ENCODE results near the gene SPDYC.
"Not testable (repeated sequence)": the region's sequence is repeated elsewhere in the genome, so short reads cannot be mapped to it uniquely, and the experiment has no call there.

The SPDYC gene

DNA sequence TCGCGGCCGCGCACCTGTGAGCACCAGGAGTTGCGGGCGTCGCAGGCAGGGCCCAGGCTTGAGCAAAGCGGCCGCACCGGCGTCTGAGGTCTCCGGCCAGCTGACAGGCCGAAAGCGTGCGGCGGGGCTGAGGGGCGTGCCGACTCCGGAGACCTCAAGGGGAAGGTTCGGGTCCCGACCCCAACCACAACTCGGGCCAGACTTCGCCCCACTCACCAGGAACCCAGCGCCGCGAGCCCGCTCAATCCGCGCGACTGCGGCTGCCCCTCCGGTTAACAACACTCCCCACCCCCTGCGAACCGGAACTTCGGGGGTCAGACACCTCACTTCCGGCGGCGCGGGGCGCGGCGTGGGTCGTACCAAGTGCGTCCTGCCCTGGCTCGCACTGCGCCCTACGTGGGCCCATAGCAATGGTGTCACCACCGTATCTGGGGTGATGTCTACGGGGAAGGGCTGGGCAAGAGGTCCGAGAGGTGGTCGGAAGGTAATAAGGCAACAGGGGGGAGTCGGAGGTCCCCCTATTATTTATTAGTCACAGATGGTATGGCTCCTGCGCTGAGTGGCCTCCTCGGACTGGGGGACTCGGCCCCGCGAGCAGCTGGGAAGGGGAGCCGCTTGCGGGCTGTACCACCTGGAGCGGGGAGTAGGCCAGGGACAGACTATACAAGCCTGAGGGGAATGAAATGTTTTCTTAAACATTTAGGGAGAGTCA lies 35.6 kb upstream of the SPDYC start, which contains the start of gene SYVN1:
Gene SYVN1, minus strand, starts transcription at position 280 of the 712 bp plus-strand sequence. CDS start 918 bp downstream, outside the sequence.
- DNase-seq (ENCODE audit: low read depth, low spot score): no peak

- DNase-seq (ENCODE audit: low read depth, low spot score): peak; percentile 95
Observed at GRCh38 chr11:65134952-65135632, 34.9 kb upstream of the SPDYC start.

DNA sequence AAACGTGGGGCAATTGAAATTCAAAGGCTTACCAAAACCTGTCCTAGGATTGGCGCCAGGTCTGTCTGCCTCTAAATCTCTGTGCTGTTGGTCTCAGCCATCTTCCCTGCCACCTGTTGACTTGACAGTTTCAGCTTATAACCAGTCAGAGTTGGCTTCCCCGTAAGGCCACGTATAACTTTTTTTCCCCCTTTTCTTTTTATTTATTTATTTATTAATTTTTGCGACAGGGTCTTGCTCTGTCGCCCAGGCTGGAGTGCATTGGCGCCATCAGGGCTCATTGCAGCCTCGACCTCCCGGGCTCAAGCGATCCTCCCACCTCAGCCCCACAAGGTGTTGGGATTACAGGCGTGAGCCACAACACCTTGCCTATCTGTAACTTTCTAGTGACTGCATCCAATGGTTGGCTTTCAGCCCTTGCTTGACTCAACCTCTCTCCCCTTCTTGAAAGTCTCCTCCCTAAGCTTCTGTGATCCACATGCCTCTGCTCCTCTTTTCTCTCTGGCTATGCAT lies 34.3 kb upstream of the SPDYC start:
- no peak for DNase-seq (ENCODE audit: low read depth, low spot score)

DNA sequence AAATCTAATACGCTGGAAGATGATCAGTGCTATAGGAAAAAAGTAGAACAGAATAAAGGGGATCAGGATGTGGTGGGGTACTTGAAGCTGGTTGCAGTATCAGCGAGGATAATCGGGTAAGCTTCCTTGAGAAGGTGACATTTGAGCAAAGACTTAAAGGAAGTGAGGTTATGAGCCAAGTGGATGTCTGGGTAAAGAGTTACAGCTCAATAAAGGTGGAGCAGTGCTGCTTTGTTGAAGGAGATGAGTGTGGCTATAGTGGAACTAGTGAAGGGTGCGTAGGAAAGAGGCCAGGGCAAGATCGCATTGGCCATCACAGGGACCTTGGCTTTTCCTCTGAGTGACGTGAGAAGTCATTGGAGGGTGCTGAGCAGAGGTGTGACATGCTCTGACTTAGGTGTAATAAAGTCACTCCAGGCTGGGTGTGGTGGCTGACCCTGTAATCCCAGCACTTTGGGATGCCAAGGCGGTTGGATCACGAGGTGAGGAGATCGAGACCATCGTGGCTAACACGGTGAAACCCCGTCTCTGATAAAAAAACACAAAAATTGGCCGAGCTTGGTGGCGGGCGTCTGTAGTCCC lies 33.4 kb upstream of the SPDYC start:
- DNase-seq (ENCODE audit: low read depth, low spot score): no peak

GRCh38 chr11:65141896-65142494 lies 28.0 kb upstream of the SPDYC start:
- no peak for DNase-seq (ENCODE audit: low read depth, low spot score)

DNA sequence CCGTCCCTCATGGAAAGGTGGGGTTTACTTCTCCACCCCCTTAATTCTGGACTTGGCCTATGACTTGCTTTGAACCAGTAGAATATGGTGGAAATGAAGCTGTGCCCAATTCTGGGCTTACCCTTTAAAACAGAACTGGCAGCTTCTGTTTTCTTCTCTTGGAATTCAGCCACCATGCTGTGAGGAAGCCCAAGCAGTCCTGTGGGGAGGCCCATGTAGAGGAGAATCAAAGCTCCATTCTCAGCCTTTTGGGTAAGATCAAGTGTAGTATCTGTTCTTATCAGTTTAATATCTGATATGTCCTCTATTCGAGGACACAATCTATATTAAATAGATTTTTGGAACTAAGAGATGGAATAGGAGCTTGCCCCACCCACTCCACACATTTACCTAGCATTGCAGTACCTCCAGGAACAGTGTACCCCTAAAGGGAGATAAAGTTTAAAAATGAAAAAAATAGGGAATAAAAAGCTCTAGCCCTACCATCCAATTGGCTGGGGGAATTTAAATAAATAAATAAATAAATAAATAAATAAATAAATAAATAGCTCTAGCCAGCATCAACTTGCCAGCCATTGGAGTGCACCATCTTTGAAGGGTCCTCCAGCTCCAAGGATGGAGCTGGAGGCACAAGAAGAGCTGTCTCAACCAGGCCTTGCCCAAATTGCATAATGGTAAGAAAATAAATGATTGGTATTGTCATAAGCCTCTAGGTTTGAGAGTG lies 22.5 kb upstream of the SPDYC start:
- no peak for DNase-seq (ENCODE audit: low read depth, low spot score)

DNA sequence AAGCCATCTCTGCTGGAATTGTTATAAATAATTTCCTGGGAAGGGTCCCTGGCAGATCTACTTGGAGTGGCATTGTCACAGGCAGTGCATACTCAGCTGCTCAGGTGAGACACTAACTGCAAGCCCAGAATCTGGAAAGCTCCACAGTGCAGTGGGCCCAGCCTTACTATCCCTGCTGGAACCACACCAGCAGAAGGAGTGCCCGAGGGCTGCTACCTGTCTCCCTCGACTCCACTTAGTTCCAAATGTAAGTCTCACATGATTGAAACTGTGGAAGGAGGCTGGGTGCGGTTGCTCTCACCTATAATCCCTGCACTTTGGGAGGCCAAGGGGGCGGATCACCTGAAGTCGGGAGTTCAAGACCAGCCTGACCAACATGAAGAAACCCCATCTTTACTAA lies 21.4 kb upstream of the SPDYC start:
- no peak for DNase-seq (ENCODE audit: low read depth, low spot score)

DNA sequence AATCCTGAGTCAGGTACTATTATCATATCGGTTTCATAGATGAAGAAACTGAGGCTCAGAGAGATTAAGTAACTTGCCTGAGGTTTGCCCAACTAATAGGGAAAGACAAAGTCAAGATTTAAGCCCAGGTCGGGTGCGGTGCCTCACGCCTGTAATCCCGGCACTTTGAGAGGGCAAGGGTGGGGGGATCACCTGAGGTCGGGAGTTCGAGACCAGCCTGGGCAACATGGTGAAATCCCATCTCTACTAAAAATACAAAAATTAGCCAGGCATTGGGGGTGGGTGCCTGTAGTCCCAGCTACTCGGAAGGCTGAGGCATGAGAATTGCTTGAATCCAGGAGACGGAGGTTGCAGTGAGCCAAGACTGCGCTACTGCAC lies 19.9 kb upstream of the SPDYC start:
- not testable (repeated sequence) for DNase-seq (ENCODE audit: low read depth, low spot score)

DNA sequence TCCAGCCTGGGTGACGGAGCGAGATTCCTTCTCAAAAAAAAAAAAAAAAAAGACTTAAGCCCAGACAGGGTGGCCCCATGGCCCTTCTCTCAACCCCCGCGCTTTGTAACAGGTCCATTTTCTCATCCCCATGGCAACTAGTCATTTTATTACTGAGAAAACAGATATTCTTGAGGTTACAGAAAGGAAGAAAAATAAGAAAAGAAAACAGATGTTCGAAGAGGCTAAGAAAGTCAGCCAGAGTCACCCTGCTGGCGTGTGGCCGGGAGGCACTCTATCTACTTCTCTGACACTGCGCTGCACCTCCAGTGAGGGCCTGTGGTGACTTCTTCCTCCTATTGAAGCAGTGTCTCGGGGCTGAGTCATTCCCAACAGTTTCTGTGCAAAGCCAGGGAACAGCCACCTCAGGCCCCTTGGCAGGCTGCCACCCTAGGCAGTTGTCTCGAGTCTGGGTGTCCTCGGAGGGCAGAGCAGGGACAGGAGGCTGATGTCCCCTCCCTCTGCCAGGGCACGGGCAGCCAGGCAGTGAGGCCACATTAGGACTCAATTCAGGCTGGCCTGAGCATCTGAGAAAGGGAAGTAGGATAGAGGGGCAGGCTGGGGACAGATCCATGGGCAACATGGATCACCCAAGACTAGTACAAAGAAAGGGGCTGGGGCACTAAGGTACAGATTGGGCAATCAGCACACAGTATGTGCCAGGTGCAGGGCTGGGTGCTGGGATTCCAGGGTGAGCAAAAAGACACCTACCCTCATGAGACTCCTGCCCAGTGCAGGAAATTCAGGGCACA lies 19.3 kb upstream of the SPDYC start:
- DNase-seq (ENCODE audit: low read depth, low spot score): no peak

DNA sequence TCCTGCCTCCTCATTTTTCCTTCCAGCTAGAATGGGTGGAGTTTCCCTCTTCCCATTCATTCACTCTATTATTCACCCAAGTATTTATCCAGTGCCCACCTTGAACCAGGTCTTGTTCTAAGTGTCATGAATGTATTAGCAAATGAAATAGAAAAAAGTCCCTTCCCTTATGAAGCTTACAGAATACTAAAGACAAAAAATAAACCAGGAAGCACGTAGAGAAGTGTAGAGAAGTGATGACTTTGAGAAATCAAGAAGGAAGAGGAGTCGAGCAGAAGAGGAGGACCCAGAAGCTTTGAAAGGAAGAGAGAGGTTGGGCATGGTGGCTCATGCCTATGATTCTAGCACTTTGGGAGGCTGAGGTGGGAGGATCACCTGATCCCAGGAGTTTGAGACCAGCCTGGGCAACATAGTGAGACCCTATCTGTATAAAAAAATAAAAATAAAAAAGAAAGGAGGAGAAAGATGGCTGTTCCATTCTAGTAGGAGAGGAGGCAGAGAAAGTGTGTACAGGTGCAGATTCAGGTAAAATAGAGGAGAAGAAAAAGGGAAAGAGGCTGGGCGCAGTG lies 18.6 kb upstream of the SPDYC start:
- DNase-seq (ENCODE audit: low read depth, low spot score): no peak

DNA sequence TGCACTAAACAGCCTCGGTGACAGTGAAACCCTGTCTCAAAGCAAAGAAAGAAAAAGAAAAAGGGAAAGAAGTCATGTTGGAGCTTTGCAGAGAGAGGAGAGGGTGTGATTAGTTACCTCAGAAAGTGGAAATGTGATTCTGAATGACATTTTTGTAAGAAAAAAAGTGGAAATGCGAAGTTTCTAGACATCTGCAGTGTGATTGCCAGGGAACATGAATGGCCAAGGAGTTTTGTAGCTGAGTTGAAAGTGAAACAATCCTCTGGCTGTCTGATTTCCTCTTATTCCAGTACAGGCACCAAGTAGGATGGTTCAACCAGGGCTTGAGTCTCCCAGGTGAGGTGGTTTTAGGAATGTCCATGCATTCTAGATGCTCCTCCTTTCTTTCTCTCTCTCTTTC lies 17.9 kb upstream of the SPDYC start:
- DNase-seq (ENCODE audit: low read depth, low spot score): no peak

- no peak for DNase-seq (ENCODE audit: low read depth, low spot score)
Observed at GRCh38 chr11:65156256-65156655, 13.8 kb upstream of the SPDYC start.

GRCh38 chr11:65156926-65157325 lies 13.1 kb upstream of the SPDYC start:
- no peak for DNase-seq (ENCODE audit: low read depth, low spot score)

- no peak for DNase-seq (ENCODE audit: low read depth, low spot score)
Observed at GRCh38 chr11:65157336-65157735, 12.7 kb upstream of the SPDYC start.

DNA sequence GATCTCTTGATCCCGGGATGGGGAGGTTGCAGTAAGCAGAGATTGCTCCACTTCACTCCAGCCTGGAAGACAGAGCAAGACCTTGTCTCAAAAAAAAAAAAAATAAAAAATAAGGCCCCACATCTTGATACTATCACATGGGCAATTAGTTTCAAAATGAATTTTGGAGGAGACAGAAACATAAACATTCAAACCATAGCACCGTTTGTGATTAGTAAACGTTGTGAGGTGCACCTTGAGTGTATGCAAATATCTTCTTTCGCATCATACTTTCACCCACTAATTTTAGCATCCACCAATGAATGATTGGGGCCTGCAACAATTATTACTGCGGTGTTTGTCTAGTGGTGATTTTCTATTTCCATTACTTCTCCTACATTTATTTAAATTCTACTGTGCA lies 11.0 kb upstream of the SPDYC start:
- no peak for DNase-seq (ENCODE audit: low read depth, low spot score)

DNA sequence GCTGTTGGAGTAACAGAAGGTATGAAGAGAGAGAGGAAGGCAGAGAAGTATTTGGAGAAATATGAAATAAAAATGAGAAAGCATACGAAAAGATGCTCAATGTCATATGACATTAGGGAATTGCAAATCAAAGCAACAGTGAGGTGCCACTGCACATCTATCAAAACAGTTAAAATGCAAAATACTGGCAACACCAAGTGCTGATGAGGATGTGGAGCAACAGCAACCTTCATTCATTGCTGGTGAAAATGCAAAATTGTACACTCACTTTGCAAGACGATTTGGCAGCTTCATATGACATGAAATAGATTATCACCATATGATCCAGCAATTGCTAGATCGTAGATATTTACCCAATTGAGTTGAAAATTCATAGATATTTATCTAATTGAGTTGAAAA lies 9.4 kb upstream of the SPDYC start:
- no peak for DNase-seq (ENCODE audit: low read depth, low spot score)

DNA sequence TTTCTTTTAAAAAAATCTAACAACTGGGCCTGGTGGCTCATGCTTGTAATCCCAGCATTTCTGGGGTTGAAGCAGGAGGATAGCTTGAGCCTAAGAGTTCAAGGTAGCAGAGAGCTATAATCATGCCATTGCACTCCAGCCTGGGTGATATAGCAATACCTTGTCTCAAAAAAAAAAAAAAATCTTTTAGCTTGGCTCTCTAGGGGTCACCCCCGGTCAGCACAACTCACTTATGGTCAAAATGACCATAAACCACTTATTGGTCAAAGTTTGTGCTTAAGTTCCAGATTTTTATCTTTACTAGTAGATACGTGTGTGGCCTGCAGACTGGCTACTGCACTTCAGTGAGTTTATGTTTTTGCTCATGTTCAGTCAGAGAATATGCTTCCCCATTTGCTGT lies 6.3 kb upstream of the SPDYC start:
- DNase-seq (ENCODE audit: low read depth, low spot score): no peak

- no peak for DNase-seq (ENCODE audit: low read depth, low spot score)
Observed at GRCh38 chr11:65165410-65166317, 4.4 kb upstream of the SPDYC start.

GRCh38 chr11:65166893-65167292 lies 3.1 kb upstream of the SPDYC start:
- DNase-seq (ENCODE audit: low read depth, low spot score): no peak

GRCh38 chr11:65167656-65168055 lies 2.4 kb upstream of the SPDYC start:
- DNase-seq (ENCODE audit: low read depth, low spot score): no peak

Measured in iPS DF 19.7 (cell line).